Subcutaneous adipose tissue (tissue), 4 donors: Measurements from ENCODE around the gene ZNF462. TPM values are rescaled to one million over a fixed set of nuclear protein-coding genes. Genes with fewer than 3 reads are reported as not detected.

Experiments
- total RNA-seq, 4 donors: library from RNA; depleted of rRNA; stranded (reverse); fragments of >200 nt; gene quantifications; one replicate each; pipeline ENCODE4 v1.1.0, GENCODE V29; 2016
- TF ChIP-seq, protein P1 (sequence below): fragments of 450-650 bp; IDR thresholded peaks from one replicate; pipeline ENCODE4 v1.5.1; 2016; ENCODE audit warnings: low read depth, mild to moderate bottlenecking, control low read depth, antibody characterized with exemption, moderate library complexity

Gene ZNF462
- total RNA-seq, 4 donors from 2014 or later = 10.3 to 20.5 (median 13.1) TPM

DNA sequence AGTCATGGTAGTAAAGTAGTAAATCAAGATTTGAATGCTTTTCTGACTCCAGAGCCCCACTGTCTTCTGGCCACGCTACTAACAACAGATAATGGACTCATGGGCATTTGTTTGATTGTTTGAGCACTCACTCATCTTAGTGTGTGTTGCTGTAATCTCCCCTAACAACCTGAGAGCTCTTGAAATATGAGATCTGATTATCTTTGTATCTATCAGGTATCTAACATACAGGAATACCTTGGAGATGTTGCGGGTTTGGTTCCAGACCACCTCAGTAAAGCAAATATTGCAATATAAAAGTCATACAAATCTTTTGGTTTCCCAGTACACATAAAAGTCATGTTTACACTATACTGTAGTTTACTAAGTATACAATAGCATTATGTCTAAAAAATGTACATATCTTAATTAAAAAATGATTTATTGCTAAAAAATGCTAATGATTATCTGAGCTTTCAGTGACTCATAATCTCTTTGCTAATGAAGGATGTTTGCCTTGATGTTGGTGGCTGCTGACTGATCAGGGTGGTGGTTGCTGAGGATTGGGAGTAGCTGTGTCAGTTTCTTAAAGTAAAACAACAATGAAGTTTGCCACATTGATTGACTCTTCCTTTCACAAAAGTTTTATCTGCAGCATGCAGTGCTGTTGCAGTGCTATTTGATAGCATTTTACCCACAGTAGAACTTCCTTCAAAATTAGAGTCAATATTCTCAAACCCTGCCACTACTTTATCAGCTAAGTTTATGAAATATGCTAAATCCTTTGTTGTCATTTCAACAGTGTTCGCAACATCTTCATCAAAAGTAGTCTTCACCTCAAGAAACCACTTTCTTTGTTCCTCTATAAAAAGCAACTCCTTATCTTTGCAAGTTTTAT is 92.2 kb downstream of the ZNF462 start:
- TF ChIP-seq, protein P1, sequence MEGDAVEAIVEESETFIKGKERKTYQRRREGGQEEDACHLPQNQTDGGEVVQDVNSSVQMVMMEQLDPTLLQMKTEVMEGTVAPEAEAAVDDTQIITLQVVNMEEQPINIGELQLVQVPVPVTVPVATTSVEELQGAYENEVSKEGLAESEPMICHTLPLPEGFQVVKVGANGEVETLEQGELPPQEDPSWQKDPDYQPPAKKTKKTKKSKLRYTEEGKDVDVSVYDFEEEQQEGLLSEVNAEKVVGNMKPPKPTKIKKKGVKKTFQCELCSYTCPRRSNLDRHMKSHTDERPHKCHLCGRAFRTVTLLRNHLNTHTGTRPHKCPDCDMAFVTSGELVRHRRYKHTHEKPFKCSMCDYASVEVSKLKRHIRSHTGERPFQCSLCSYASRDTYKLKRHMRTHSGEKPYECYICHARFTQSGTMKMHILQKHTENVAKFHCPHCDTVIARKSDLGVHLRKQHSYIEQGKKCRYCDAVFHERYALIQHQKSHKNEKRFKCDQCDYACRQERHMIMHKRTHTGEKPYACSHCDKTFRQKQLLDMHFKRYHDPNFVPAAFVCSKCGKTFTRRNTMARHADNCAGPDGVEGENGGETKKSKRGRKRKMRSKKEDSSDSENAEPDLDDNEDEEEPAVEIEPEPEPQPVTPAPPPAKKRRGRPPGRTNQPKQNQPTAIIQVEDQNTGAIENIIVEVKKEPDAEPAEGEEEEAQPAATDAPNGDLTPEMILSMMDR = no peak

- TF ChIP-seq, protein P1 = no peak
These were observed 94.0 kb downstream of the ZNF462 start for GRCh38 chr9:106956971-106957370.

DNA sequence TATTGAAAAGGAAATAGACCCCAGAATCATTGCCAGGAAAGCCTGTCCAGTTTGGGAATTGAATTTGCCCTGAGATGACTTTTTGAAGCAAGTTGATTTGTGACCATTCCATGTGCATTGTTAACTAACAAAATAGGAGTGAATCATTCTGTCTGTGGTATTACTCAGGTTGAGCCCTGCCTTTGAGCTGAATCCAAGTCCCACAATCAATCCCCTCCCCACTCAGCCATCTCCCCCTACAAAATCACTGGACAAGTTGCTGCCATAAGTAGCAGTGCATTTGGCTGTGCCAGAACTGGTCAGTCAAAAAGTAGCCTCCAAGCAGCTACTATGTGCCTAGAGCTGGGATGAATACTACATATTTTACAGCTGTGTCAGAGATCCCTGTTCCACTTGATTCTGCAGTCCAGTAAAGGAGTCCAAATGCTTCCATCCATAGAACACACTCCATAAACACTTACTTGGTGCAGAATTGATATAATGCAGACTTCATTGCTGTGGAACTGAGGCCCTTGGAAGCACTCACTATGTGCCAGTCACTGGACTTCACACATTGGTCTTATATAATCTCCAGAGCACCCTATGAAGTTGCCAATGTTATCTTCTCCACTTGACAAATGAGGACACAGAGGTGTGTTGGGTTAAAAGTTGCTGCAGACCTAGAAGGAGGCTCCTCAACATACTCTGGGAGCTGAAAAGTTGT is 96.1 kb downstream of the ZNF462 start:
- TF ChIP-seq, protein P1 = no peak

DNA sequence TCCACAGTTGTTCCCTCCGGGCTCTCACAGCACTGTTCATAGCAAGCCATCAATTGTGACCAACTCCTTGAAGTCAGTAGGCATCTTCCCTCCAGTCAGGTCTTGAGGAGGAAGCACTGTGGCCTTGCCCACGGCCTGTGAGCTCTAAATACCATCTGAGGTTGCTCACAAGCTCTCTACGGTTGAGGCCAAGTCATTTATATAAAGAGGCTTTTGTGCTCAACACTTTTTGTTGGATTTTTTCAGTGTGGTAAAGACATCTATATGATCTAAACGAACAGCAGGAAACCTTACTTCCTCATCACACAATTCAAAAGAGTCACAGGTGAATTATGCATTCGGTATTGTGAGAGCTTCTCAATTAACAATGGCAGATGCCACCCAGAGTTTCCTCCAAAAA is 97.3 kb downstream of the ZNF462 start:
- TF ChIP-seq, protein P1 = no peak

DNA sequence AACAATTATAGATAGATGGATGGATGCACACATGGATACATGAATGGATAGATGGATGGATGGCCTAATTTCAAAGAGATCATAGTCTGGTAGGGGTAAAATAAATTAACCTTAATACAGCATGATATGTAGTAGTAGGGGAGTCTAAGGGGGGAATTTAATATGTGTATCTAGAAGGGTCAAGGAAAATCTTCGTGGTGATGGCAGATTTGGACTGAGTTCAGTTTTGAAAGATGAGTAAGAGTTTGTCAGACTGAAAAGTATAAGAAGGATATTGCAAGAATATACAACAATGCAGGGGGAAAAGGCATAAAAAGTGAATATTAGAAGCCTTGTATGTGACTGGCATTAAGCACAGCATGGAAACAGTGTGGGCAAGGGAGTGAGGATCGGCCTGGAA is 98.7 kb downstream of the ZNF462 start:
- TF ChIP-seq, protein P1 = no peak

DNA sequence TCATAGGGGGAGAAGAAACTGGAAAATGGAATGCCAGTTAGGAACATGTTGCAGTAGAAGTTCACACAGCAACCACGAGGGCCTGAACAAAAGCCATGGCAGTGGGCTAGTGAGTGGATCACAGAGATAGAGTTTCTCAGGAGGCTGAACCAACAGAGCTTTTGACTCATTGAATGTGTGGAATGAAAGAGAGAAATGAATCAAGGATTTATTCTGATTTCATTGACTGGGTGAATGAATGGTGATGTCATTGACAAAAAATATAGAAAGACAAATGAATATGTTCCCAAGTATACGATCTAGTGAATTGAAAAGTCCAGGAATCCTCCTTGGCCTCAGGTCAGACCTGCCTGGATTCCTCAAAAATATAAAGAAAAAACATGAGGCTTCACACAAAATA is 99.2 kb downstream of the ZNF462 start:
- TF ChIP-seq, protein P1 = no peak
